ENCODE measurements around the gene ATP5IF1.

ATP5IF1 gene
- total RNA-seq, result 45.5 to 53.7 reads per million in 2 donors

GRCh38 chr1:28235755-28236655, at the start of gene ATP5IF1:
ATP5IF1 (plus strand) TSS chr1:28236124; CDS start chr1:28236184, 60 bp downstream.
- peak; percentile 75 for DNase-seq

- no peak for DNase-seq
Observed at GRCh38 chr1:28190337-28190979, 45.5 kb upstream of the ATP5IF1 start.

- no peak for DNase-seq
Observed at GRCh38 chr1:28190996-28191645, 44.8 kb upstream of the ATP5IF1 start.

- no peak for DNase-seq
Observed at GRCh38 chr1:28193701-28194161, 42.2 kb upstream of the ATP5IF1 start.

GRCh38 chr1:28194326-28195035, 41.4 kb upstream of the ATP5IF1 start:
- DNase-seq, result no peak

- DNase-seq, result no peak
Observed at GRCh38 chr1:28195780-28196179, 40.1 kb upstream of the ATP5IF1 start.

- no peak for DNase-seq
Observed at GRCh38 chr1:28196330-28196729, 39.6 kb upstream of the ATP5IF1 start.

GRCh38 chr1:28197682-28198415, 38.1 kb upstream of the ATP5IF1 start:
- no peak for DNase-seq

GRCh38 chr1:28199328-28200233, 36.3 kb upstream of the ATP5IF1 start:
- no peak for DNase-seq

- DNase-seq, result no peak
Observed at GRCh38 chr1:28200234-28200873, 35.6 kb upstream of the ATP5IF1 start.

- no peak for DNase-seq
Observed at GRCh38 chr1:28205243-28205642, 30.7 kb upstream of the ATP5IF1 start.

- DNase-seq, result no peak
Observed at GRCh38 chr1:28208818-28209441, 27.0 kb upstream of the ATP5IF1 start.

- DNase-seq, result no peak
Observed at GRCh38 chr1:28209700-28210099, 26.2 kb upstream of the ATP5IF1 start.

GRCh38 chr1:28213315-28213714, 22.6 kb upstream of the ATP5IF1 start:
- no peak for DNase-seq

- no peak for DNase-seq
Observed at GRCh38 chr1:28229089-28229488, 6.8 kb upstream of the ATP5IF1 start.

- no peak for DNase-seq
Observed at GRCh38 chr1:28229996-28230395, 5.9 kb upstream of the ATP5IF1 start.

GRCh38 chr1:28232558-28233263, 3.2 kb upstream of the ATP5IF1 start, which contains the start of gene DNAJC8:
DNAJC8 (minus strand) TSS chr1:28233029; CDS start chr1:28232998, 31 bp downstream.
- peak; percentile 83 for DNase-seq

GRCh38 chr1:28233264-28233606, 2.7 kb upstream of the ATP5IF1 start:
- DNase-seq, result no peak

GRCh38 chr1:28236656-28237322, 865 bp downstream of the ATP5IF1 start:
- no peak for DNase-seq

All from activated gamma-delta T cell (primary cell).